GM12878 (cell line): ENCODE data around the gene PSMB7.

Source experiments
- BRCA1 ChIP-seq: IDR thresholded peaks from 2 replicates; pipeline ENCODE4 v1.6.1; 2011; ENCODE audit warnings: low read depth, low read length, improper control_type of control experiment
- CBFB ChIP-seq: IDR thresholded peaks from 2 replicates; pipeline ENCODE4 v1.6.1; 2016; ENCODE audit warnings: antibody characterized with exemption, low read depth
- CEBPB ChIP-seq, 2 experiments: fragments of 150-350 bp in 1 of 2; IDR thresholded peaks; 2 replicates each; pipeline ENCODE4 v1.6.1; 2012 to 2014; ENCODE audit warnings: low read depth in 2 of 2, low read length in 2 of 2, borderline replicate concordance in 1 of 2, inconsistent platforms in 1 of 2
- CTCF ChIP-seq, 3 experiments: IDR thresholded peaks in 2 of 3; conservative IDR thresholded peaks in 1 of 3; 2 replicates each; pipeline ENCODE4 v1.5.1; 2011; ENCODE audit warnings: low read depth in 3 of 3, low read length in 3 of 3, mild to moderate bottlenecking in 3 of 3, control low read depth in 2 of 3, moderate library complexity in 2 of 3, inconsistent platforms in 1 of 3, mixed read lengths in 1 of 3; ENCODE audit not compliant: control insufficient read depth in 2 of 3, insufficient read depth in 1 of 3; ENCODE audit errors: extremely low read depth in 1 of 3
- ETV6 ChIP-seq, 2 experiments: fragments of 450-650 bp in 1 of 2; IDR thresholded peaks in 1 of 2; conservative IDR thresholded peaks in 1 of 2; 2 replicates each; pipeline ENCODE4 v1.6.1; 2014; ENCODE audit warnings: antibody characterized with exemption in 1 of 2, borderline replicate concordance in 1 of 2, low read depth in 1 of 2, mild to moderate bottlenecking in 1 of 2, moderate library complexity in 1 of 2
- JUND ChIP-seq: IDR thresholded peaks from 2 replicates; pipeline ENCODE4 v1.6.1; 2012; ENCODE audit warnings: low read depth, mild to moderate bottlenecking, low read length, improper control_type of control experiment, moderate library complexity
- MXI1 ChIP-seq: fragments of 150-350 bp; IDR thresholded peaks from 2 replicates; pipeline ENCODE4 v1.6.1; 2011; ENCODE audit warnings: low read depth, mild to moderate bottlenecking, inconsistent platforms, low read length, improper control_type of control experiment
- POLR2A ChIP-seq: IDR thresholded peaks from 2 replicates; pipeline ENCODE4 v1.6.1; 2011; ENCODE audit warnings: low read depth, mild to moderate bottlenecking, low read length
- REST ChIP-seq: IDR thresholded peaks from 2 replicates; pipeline ENCODE4 v1.6.1; 2012; ENCODE audit warnings: mild to moderate bottlenecking, low read depth, low read length
- SMARCA5 ChIP-seq: fragments of 450-650 bp; IDR thresholded peaks from 2 replicates; pipeline ENCODE4 v1.6.1; 2017; ENCODE audit warnings: mild to moderate bottlenecking
- SREBF2 ChIP-seq: IDR thresholded peaks from 2 replicates; pipeline ENCODE4 v1.6.1; 2012; ENCODE audit warnings: mild to moderate bottlenecking, low read length
- YBX1 ChIP-seq: fragments of 450-650 bp; IDR thresholded peaks from 2 replicates; pipeline ENCODE4 v1.6.1; 2016; ENCODE audit warnings: antibody characterized with exemption

GRCh38 chr9:124436320-124436719 is 21.1 kb upstream of the PSMB7 start:
- TF ChIP-seq POLR2A (no peak), ETV6 (conservative IDR thresholded peaks at IDR 0.05 in 1 of 2, IDR thresholded peaks at IDR 0.05 in 1 of 2; ENCODE audit: borderline replicate concordance in 1 of 2, low read depth in 1 of 2) (no peak), CEBPB (IDR thresholded peaks at IDR 0.05; ENCODE audit: borderline replicate concordance in 1 of 2, low read depth in 2 of 2, low read length in 2 of 2) (no peak), CTCF (IDR thresholded peaks at IDR 0.05 in 2 of 3, conservative IDR thresholded peaks at IDR 0.05 in 1 of 3; ENCODE audit: control insufficient read depth in 2 of 3, extremely low read depth in 1 of 3, insufficient read depth in 1 of 3, low read depth in 3 of 3, low read length in 3 of 3) (no peak), SREBF2 (no peak), JUND (no peak), BRCA1 (no peak), SMARCA5 (no peak), REST (no peak), MXI1 (no peak), CBFB (no peak), YBX1 (no peak)
